Coronary artery (tissue), 2 donors: ENCODE data around the gene GCNT1.

ENCODE experiments used
- DNase-seq: peaks from one replicate; pipeline ENCODE4 v3.0.0-alpha.2; 2017; ENCODE audit warnings: low spot score
- H3K27ac ChIP-seq, 2 donors: fragments of 200-600 bp; sonication (generic); one replicate each; pipeline ENCODE4 v1.5.1; 2016 to 2019
- H3K4me3 ChIP-seq: fragments of 200-600 bp; sonication (generic); 2 replicates; pipeline ENCODE4 v1.5.1; 2016; ENCODE audit warnings: mild to moderate bottlenecking, moderate library complexity
- CTCF ChIP-seq: fragments of 200-600 bp; sonication (generic); IDR thresholded peaks from one replicate; pipeline ENCODE4 v1.5.1; 2019; ENCODE audit warnings: antibody characterized with exemption

Gene GCNT1

GRCh38 chr9:76444322-76444929 lies 14.6 kb upstream of the GCNT1 start:
- no peak for TF ChIP-seq CTCF

GRCh38 chr9:76445976-76446375 lies 13.0 kb upstream of the GCNT1 start:
- Histone ChIP-seq H3K4me3 (no peak overlapping the region), H3K27ac (no peak overlapping the region)
- no peak for DNase-seq
- no peak for TF ChIP-seq CTCF

More at GRCh38 chr9:76444322-76444929, 14.6 kb upstream of the GCNT1 start:
- no peak overlapping the region for H3K4me3 ChIP-seq
- H3K27ac ChIP-seq: no peak overlapping the region
- no peak for DNase-seq

GRCh38 chr9:76448501-76448900 lies 10.5 kb upstream of the GCNT1 start:
- Histone ChIP-seq H3K4me3 (no peak overlapping the region), H3K27ac (no peak overlapping the region)
- DNase-seq: no peak
- TF ChIP-seq CTCF: no peak

- no peak for DNase-seq
- no peak overlapping the region for H3K27ac ChIP-seq
- no peak overlapping the region for H3K4me3 ChIP-seq
- no peak for TF ChIP-seq CTCF
Measured at GRCh38 chr9:76451234-76451633, 7.7 kb upstream of the GCNT1 start.

- Histone ChIP-seq H3K4me3 (no peak overlapping the region), H3K27ac (no peak overlapping the region)
- no peak for TF ChIP-seq CTCF
- DNase-seq: no peak
Measured at GRCh38 chr9:76452839-76453238, 6.1 kb upstream of the GCNT1 start.

GRCh38 chr9:76453785-76454184 lies 5.2 kb upstream of the GCNT1 start:
- Histone ChIP-seq H3K27ac (no peak overlapping the region), H3K4me3 (no peak overlapping the region)
- no peak for TF ChIP-seq CTCF
- DNase-seq: no peak

GRCh38 chr9:76454311-76454710 lies 4.7 kb upstream of the GCNT1 start:
- no peak for TF ChIP-seq CTCF
- Histone ChIP-seq H3K27ac (no peak overlapping the region), H3K4me3 (no peak overlapping the region)
- DNase-seq: no peak
